HepG2 (cell line): ENCODE results near the gene LTA. TPM values are rescaled to one million over a fixed set of nuclear protein-coding genes. Genes with fewer than 3 reads are reported as not detected.

Experiments
- ATAC-seq: fragments of 200-7000 bp; cut with Tn5 transposase; 3 replicates; pipeline ENCODE4 v1.9.1; 2020; ENCODE audit warnings: mild to moderate bottlenecking, moderate library complexity
- BruUV-seq: library from RNA; stranded (reverse); fragments of 400-500 nt; replicated peaks from 2 replicates; lab custom pipeline; 2021; lab: Mats Ljungman, UMichigan
- CTCF ChIA-PET: fragments of 300-600 bp; formaldehyde crosslinking; extraction: SDS; loops from one replicate; lab custom pipeline; 2021; ENCODE audit warnings: low total read pairs, inconsistent platforms, low intra/inter-chr PET ratio; lab: Yijun Ruan, JAX
- POLR2A ChIA-PET: fragments of 350-600 bp; sonication (Branson Sonifier 250); formaldehyde crosslinking; loops from one replicate; lab custom pipeline; 2020; ENCODE audit warnings: antibody characterized with exemption, inconsistent platforms; lab: Yijun Ruan, JAX
- DNase-seq: peaks from one replicate; pipeline ENCODE4 v3.0.0-alpha.2; 2015; ENCODE audit warnings: low spot score
- FAIRE-seq: peaks from 3 replicates; lab custom pipeline; 2011; peaks lifted over from hg19 to GRCh38; lab: Jason Lieb, UNC
- H2AFZ ChIP-seq: one replicate; pipeline ENCODE4 v1.6.1; 2011; ENCODE audit warnings: low read length, inconsistent platforms
- H3K27ac ChIP-seq: fragments of 300-600 bp; 3 replicates; pipeline ENCODE4 v1.8.0; 2011; ENCODE audit warnings: mixed run types, mild to moderate bottlenecking, mixed read lengths, low read length, inconsistent platforms; ENCODE audit not compliant: insufficient read depth; ENCODE audit errors: extremely low read length
- H3K27me3 ChIP-seq, 2 experiments: fragments of 200-600 bp in 1 of 2; 2 replicates in 1 of 2; 3 replicates in 1 of 2; pipeline versions ENCODE4 v1.6.0 to v1.8.0; 2011; ENCODE audit warnings: low read length in 2 of 2, mild to moderate bottlenecking in 2 of 2, moderate library complexity in 2 of 2, inconsistent platforms in 1 of 2; ENCODE audit not compliant: insufficient read depth in 2 of 2, control insufficient read depth in 1 of 2
- H3K36me3 ChIP-seq, 2 experiments: fragments of 200-600 bp in 1 of 2; replicated peaks in 1 of 2; 2 replicates in 1 of 2; 3 replicates in 1 of 2; pipeline versions ENCODE4 v1.5.1 to v1.8.0; 2011; ENCODE audit warnings: low read length in 2 of 2, inconsistent platforms in 1 of 2; ENCODE audit not compliant: insufficient read depth in 2 of 2, control insufficient read depth in 1 of 2
- H3K4me1 ChIP-seq: 2 replicates; pipeline ENCODE4 v1.5.1; 2012; ENCODE audit warnings: low read length, inconsistent platforms; ENCODE audit not compliant: insufficient read depth
- H3K4me2 ChIP-seq: 2 replicates; pipeline ENCODE4 v1.6.0; 2011; ENCODE audit warnings: low read depth, low read length, inconsistent platforms
- H3K4me3 ChIP-seq, 3 experiments: fragments of 200-600 bp in 1 of 3; sonication (generic), shearing (Covaris generic) in 1 of 3; replicated peaks in 1 of 3; 2 replicates each; pipeline ENCODE4 v1.5.1; 2011 to 2016; ENCODE audit warnings: low read length in 3 of 3, inconsistent platforms in 2 of 3, low read depth in 2 of 3, mild to moderate bottlenecking in 2 of 3, control low read depth in 1 of 3, mixed read lengths in 1 of 3; ENCODE audit not compliant: insufficient read depth in 1 of 3
- H3K79me2 ChIP-seq: one replicate; pipeline ENCODE4 v1.6.1; 2011; ENCODE audit warnings: low read length, inconsistent platforms; ENCODE audit not compliant: insufficient read depth
- H3K9ac ChIP-seq: 2 replicates; pipeline ENCODE4 v1.6.0; 2011; ENCODE audit warnings: mild to moderate bottlenecking, low read depth, low read length, inconsistent platforms; ENCODE audit not compliant: insufficient read depth
- H3K9me3 ChIP-seq: 2 replicates; pipeline ENCODE4 v1.5.1; 2012; ENCODE audit warnings: mild to moderate bottlenecking, low read length
- H4K20me1 ChIP-seq: 2 replicates; pipeline ENCODE4 v1.6.0; 2011; ENCODE audit warnings: inconsistent platforms, mild to moderate bottlenecking, low read length, moderate library complexity; ENCODE audit not compliant: insufficient read depth
- ATRX ChIP-seq: sonication (generic); formaldehyde crosslinking; IDR thresholded peaks from 2 replicates; pipeline ENCODE4 v1.4.0; 2020; ENCODE audit warnings: missing genetic modification reagents, borderline replicate concordance
- DNMT1 ChIP-seq: sonication (generic); formaldehyde crosslinking; IDR thresholded peaks from 2 replicates; pipeline ENCODE4 v1.5.1; 2020; ENCODE audit warnings: mild to moderate bottlenecking, missing genetic modification reagents
- EEA1 ChIP-seq: sonication (generic); formaldehyde crosslinking; IDR thresholded peaks from 2 replicates; pipeline ENCODE4 v1.5.1; 2020; ENCODE audit warnings: mild to moderate bottlenecking, missing genetic modification reagents, borderline replicate concordance
- HES4 ChIP-seq: sonication (generic); formaldehyde crosslinking; IDR thresholded peaks from 2 replicates; pipeline ENCODE4 v1.9.0; 2021; ENCODE audit warnings: mild to moderate bottlenecking, missing genetic modification reagents, borderline replicate concordance
- MLLT10 ChIP-seq: sonication (generic); formaldehyde crosslinking; IDR thresholded peaks from 2 replicates; pipeline ENCODE4 v1.4.0; 2020; ENCODE audit warnings: missing genetic modification reagents
- NR1H2 ChIP-seq: sonication (generic); formaldehyde crosslinking; IDR thresholded peaks from 2 replicates; pipeline ENCODE4 v1.8.1; 2022; ENCODE audit warnings: low read depth, missing genetic modification reagents, borderline replicate concordance
- PAF1 ChIP-seq: IDR thresholded peaks from 2 replicates; pipeline ENCODE4 v1.6.1; 2016; ENCODE audit warnings: missing genetic modification reagents, missing compliant biosample characterization
- PHF8 ChIP-seq: sonication (generic); formaldehyde crosslinking; IDR thresholded peaks from 2 replicates; pipeline ENCODE4 v1.5.0; 2020; ENCODE audit warnings: missing genetic modification reagents
- RELA ChIP-seq: sonication (generic); formaldehyde crosslinking; IDR thresholded peaks from 2 replicates; pipeline ENCODE4 v1.4.0; 2020; ENCODE audit warnings: missing genetic modification reagents
- SP140L ChIP-seq: sonication (generic); formaldehyde crosslinking; IDR thresholded peaks from 2 replicates; pipeline ENCODE4 v1.4.0; 2020; ENCODE audit warnings: missing genetic modification reagents, borderline replicate concordance
- TCF7L2 ChIP-seq: IDR thresholded peaks from 2 replicates; pipeline ENCODE4 v1.6.1; 2011; ENCODE audit warnings: mild to moderate bottlenecking, low read depth, low read length, moderate library complexity
- ZNF446 ChIP-seq: sonication (generic); formaldehyde crosslinking; IDR thresholded peaks from 2 replicates; pipeline ENCODE4 v1.5.0; 2020; ENCODE audit warnings: mild to moderate bottlenecking, missing genetic modification reagents
- ZSCAN29 ChIP-seq: sonication (generic); formaldehyde crosslinking; conservative IDR thresholded peaks from 2 replicates; pipeline ENCODE4 v1.4.0; 2020; ENCODE audit warnings: mild to moderate bottlenecking, missing genetic modification reagents
- WGBS: methylation state at CpG from one replicate; pipeline ENCODE4 v1.1.6; 2017; ENCODE audit warnings: low lambda C conversion rate; 5-methylcytosine and 5-hydroxymethylcytosine counted together
- in situ Hi-C: cut with HindIII; loops from 2 replicates; pipeline ENCODE4 v1.10.0; 2017; ENCODE audit warnings: low pct_unique_long_range_greater_than_20kb; ENCODE audit not compliant: extremely low pct_ligation_motif_present
- intact Hi-C: fragments of 100-400 bp; cut with micrococcal nuclease; formaldehyde crosslinking; loops from one replicate; pipeline ENCODE4 v1.10.0; 2022; ENCODE audit not compliant: unreplicated experiment
- polyA plus RNA-seq, 8 experiments: library from polyadenylated mRNA; depleted of rRNA in 3 of 8; stranded (reverse) in 7 of 8; unstranded in 1 of 8; fragments of >200 nt; fragmentation: Illumina TruSeq in 4 of 8; extraction: Trizol in 4 of 8; gene quantifications; 2 replicates each; pipeline versions ENCODE4 v1.2.1 to v1.2.3, GENCODE V29; 2011 to 2016; ENCODE audit warnings: low read depth in 4 of 8, missing spikeins in 1 of 8, mixed read lengths in 1 of 8; ENCODE audit not compliant: insufficient read depth in 1 of 8
- total RNA-seq, 5 experiments: library from RNA; depleted of rRNA; stranded (reverse); fragments of >200 nt; fragmentation: Illumina TruSeq; extraction: Trizol; gene quantifications; 2 replicates each; pipeline ENCODE4 v1.2.3, GENCODE V29; 2016; ENCODE audit warnings: low read depth in 1 of 5
- TF ChIP-seq, protein P1 (sequence below): fragments of 450-650 bp; IDR thresholded peaks from 2 replicates; pipeline ENCODE4 v1.6.1; 2016
- TF ChIP-seq, protein P2 (sequence below): sonication (generic); formaldehyde crosslinking; IDR thresholded peaks from 2 replicates; pipeline ENCODE4 v1.4.0; 2020; ENCODE audit warnings: missing genetic modification reagents, borderline replicate concordance
- TF ChIP-seq, protein P3 (sequence below): sonication (generic); IDR thresholded peaks from 2 replicates; pipeline ENCODE4 v1.6.1; 2016; ENCODE audit warnings: low read depth, borderline replicate concordance
- TF ChIP-seq, protein P4 (sequence below): sonication (generic); formaldehyde crosslinking; IDR thresholded peaks from 2 replicates; pipeline ENCODE4 v1.5.0; 2020; ENCODE audit warnings: missing genetic modification reagents

LTA gene
- total and polyA plus RNA-seq, 2 of the 13 experiments (the other 11 are each of a cell fraction or from before 2014, with no cell fraction given) = 0.09 TPM; not detected in 1

DNA sequence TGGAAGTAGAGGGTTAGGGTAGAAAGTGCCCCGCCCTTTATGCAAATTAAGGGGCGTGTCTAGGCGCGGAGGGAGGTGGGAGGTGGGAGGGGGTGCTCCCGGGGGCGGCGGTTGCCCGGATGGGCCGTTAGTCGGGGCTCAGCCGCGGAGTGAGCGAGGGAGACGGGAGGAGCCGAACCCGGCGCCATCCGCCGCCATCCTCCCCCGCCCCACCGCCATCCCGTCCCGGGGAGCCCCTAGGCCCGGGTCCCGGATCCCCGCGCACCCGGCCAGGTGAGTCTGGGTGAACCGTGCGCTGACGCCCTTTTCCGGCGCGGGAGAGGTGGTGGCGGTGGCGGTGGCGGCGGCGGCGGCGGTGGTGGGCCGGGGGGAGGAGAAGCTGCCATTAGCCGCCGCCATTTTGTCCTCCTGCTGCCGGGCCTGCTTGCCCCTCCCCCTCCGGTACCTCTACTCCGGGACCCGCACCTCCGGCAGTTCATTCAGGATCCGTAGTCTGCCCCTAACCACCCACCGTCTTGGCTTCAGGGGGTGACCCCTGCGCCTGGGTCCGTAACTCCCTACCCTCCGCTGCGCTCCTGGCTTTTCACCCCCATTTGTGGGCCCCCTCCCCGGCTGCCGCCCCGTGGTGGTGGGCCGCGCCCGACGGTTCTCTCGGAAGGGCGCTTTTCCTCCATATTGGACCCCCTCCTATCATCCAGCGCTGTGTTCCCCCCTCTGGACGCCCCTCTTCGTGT lies 48.7 kb downstream of the LTA start, which contains the start of gene PRRC2A:
TSS of gene PRRC2A (plus strand) at position 130 of the 734 bp plus-strand sequence. CDS start 2,075 bp downstream, outside the sequence.
- H3K27me3 ChIP-seq = no peaks in the 10 kb centered on the region; a peak in 1 of 5 replicates
- WGBS = 1% methylated on average over 52 of the region's 67 CpGs
- DNase-seq (no peak), FAIRE-seq (no peak), ATAC-seq (peak; percentile 81)
- no TSS peak for BruUV-seq
- in situ Hi-C loops = no loop called here
- peaks cover 37% of the 10 kb centered on the region for H3K79me2 ChIP-seq
- H4K20me1 ChIP-seq = peaks cover 11% of the 10 kb centered on the region; the same call in 1 of the 2 replicates
- peak within 1 kb of the TSS; percentile 98 for H3K4me2 ChIP-seq
- H3K4me3 ChIP-seq = peak within 1 kb of the TSS; percentile 83 to 100 (median 99)
- POLR2A ChIA-PET = interaction anchor here (0.6 to 4.8 kb wide), 15 partner anchors 9 to 186 kb away, joined by 3 to 78 read pairs (median 4); partner anchors contain the start of genes ABHD16A, APOM, BAG6 and C6orf47
- peaks cover 28% of the 10 kb centered on the region for H3K4me1 ChIP-seq
- peak within 1 kb of the TSS; percentile 98 for H3K27ac ChIP-seq
- CTCF ChIA-PET = no interaction called here
- intact Hi-C loops = loop anchor here (1.0 to 5.0 kb wide), 2 partner anchors 32 to 47 kb away; partner anchors contain the start of genes BAG6, CSNK2B and LY6G5B
- H3K36me3 ChIP-seq = peaks cover 23 to 33% of the 10 kb centered on the region in 2 experiments
- H3K9me3 ChIP-seq = no peaks in the 10 kb centered on the region
- H2AFZ ChIP-seq = no peak within 1 kb of the TSS
- H3K9ac ChIP-seq = peak within 1 kb of the TSS; percentile 97
- TF ChIP-seq, protein P1, sequence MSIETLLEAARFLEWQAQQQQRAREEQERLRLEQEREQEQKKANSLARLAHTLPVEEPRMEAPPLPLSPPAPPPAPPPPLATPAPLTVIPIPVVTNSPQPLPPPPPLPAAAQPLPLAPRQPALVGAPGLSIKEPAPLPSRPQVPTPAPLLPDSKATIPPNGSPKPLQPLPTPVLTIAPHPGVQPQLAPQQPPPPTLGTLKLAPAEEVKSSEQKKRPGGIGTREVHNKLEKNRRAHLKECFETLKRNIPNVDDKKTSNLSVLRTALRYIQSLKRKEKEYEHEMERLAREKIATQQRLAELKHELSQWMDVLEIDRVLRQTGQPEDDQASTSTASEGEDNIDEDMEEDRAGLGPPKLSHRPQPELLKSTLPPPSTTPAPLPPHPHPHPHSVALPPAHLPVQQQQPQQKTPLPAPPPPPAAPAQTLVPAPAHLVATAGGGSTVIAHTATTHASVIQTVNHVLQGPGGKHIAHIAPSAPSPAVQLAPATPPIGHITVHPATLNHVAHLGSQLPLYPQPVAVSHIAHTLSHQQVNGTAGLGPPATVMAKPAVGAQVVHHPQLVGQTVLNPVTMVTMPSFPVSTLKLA = no peak
- no peak for TF ChIP-seq TCF7L2
- no peak for TF ChIP-seq ZSCAN29 (CRISPR knock-in tag)
- no peak for TF ChIP-seq ZNF446
- TF ChIP-seq PHF8 (CRISPR knock-in tag) = peak; percentile 62; the same call in 1 of the 2 replicates
- TF ChIP-seq, protein P2, sequence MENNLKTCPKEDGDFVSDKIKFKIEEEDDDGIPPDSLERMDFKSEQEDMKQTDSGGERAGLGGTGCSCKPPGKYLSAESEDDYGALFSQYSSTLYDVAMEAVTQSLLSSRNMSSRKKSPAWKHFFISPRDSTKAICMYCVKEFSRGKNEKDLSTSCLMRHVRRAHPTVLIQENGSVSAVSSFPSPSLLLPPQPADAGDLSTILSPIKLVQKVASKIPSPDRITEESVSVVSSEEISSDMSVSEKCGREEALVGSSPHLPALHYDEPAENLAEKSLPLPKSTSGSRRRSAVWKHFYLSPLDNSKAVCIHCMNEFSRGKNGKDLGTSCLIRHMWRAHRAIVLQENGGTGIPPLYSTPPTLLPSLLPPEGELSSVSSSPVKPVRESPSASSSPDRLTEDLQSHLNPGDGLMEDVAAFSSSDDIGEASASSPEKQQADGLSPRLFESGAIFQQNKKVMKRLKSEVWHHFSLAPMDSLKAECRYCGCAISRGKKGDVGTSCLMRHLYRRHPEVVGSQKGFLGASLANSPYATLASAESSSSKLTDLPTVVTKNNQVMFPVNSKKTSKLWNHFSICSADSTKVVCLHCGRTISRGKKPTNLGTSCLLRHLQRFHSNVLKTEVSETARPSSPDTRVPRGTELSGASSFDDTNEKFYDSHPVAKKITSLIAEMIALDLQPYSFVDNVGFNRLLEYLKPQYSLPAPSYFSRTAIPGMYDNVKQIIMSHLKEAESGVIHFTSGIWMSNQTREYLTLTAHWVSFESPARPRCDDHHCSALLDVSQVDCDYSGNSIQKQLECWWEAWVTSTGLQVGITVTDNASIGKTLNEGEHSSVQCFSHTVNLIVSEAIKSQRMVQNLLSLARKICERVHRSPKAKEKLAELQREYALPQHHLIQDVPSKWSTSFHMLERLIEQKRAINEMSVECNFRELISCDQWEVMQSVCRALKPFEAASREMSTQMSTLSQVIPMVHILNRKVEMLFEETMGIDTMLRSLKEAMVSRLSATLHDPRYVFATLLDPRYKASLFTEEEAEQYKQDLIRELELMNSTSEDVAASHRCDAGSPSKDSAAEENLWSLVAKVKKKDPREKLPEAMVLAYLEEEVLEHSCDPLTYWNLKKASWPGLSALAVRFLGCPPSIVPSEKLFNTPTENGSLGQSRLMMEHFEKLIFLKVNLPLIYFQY (CRISPR knock-in tag) = peak; percentile 54; the same call in 1 of the 2 replicates
- TF ChIP-seq EEA1 = peak; percentile 71; the same call in 1 of the 2 replicates
- TF ChIP-seq, protein P3, sequence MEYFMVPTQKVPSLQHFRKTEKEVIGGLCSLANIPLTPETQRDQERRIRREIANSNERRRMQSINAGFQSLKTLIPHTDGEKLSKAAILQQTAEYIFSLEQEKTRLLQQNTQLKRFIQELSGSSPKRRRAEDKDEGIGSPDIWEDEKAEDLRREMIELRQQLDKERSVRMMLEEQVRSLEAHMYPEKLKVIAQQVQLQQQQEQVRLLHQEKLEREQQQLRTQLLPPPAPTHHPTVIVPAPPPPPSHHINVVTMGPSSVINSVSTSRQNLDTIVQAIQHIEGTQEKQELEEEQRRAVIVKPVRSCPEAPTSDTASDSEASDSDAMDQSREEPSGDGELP = no peak
- no peak for TF ChIP-seq HES4 (CRISPR knock-in tag)
- TF ChIP-seq, protein P4, sequence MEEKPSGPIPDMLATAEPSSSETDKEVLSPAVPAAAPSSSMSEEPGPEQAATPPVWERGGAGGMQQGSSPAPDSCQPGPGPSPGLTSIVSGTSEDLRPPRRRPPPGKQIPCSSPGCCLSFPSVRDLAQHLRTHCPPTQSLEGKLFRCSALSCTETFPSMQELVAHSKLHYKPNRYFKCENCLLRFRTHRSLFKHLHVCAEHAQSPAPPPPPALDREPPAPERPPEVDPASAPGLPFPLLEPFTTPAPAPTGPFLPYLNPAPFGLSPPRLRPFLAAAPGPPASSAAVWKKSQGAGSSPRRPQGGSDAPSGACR (CRISPR knock-in tag) = no peak
- no peak for TF ChIP-seq NR1H2 (CRISPR knock-in tag)
- no peak for TF ChIP-seq PAF1
- TF ChIP-seq DNMT1 (CRISPR knock-in tag) = no peak; the same call in 1 of the 2 replicates
- TF ChIP-seq ATRX (CRISPR knock-in tag) = no peak
- TF ChIP-seq SP140L (CRISPR knock-in tag) = no peak
- TF ChIP-seq RELA (CRISPR knock-in tag) = no peak
- no peak for TF ChIP-seq MLLT10 (CRISPR knock-in tag)
